GM12873 (cell line): ENCODE results near the gene SMIM33.

Experiments used
- CTCF ChIP-seq: IDR thresholded peaks from 2 replicates; pipeline ENCODE4 v1.5.1; 2012; ENCODE audit warnings: low read depth, mild to moderate bottlenecking, moderate library complexity, low read length, control low read depth; ENCODE audit not compliant: insufficient read depth; ENCODE audit errors: missing control alignments

Gene SMIM33

GRCh38 chr5:139501381-139501780 is 30.6 kb downstream of the SMIM33 start:
- TF ChIP-seq CTCF: no peak

GRCh38 chr5:139512786-139513390 is 42.1 kb downstream of the SMIM33 start:
- TF ChIP-seq CTCF: peak; percentile 25

DNA sequence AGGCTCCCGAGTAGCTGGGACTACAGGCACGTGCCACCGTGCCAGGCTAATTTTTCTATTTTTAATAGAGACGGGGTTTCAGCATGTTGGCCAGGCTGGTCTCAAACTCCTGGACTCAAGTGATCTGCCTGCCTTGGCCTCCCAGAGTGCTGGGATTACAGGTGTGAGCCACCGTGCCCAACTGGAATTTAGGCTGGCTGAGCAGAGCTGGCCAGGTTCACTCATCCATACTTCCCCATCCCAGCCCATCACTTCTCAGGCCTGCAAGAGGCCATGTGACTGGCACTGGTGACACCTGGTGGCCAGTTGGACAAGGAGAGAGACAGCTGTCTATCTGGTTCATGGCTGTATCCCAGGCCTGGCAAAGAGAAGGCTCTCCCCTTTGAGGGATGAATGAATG is 42.6 kb downstream of the SMIM33 start:
- peak; percentile 83 for TF ChIP-seq CTCF

- no peak for TF ChIP-seq CTCF
These were observed 43.2 kb downstream of the SMIM33 start for GRCh38 chr5:139513852-139514485.

DNA sequence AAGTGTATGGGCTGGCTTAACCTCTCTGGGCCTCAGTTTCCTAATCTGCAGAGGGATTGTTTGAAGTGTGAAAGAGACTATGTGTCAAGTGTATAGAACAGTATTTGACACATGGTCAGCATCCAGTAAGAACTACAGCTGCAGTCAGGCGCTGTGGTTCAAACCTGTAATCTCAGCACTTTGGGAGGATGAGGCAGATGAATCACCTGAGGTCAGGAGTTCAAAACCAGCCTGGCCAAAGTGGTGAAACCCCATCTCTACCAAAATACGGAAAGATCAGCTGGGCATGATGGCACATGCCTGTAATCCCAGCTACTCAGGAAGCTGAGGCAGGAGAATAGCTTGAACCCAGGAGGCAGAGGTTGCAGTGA is 43.7 kb downstream of the SMIM33 start:
- no peak for TF ChIP-seq CTCF

DNA sequence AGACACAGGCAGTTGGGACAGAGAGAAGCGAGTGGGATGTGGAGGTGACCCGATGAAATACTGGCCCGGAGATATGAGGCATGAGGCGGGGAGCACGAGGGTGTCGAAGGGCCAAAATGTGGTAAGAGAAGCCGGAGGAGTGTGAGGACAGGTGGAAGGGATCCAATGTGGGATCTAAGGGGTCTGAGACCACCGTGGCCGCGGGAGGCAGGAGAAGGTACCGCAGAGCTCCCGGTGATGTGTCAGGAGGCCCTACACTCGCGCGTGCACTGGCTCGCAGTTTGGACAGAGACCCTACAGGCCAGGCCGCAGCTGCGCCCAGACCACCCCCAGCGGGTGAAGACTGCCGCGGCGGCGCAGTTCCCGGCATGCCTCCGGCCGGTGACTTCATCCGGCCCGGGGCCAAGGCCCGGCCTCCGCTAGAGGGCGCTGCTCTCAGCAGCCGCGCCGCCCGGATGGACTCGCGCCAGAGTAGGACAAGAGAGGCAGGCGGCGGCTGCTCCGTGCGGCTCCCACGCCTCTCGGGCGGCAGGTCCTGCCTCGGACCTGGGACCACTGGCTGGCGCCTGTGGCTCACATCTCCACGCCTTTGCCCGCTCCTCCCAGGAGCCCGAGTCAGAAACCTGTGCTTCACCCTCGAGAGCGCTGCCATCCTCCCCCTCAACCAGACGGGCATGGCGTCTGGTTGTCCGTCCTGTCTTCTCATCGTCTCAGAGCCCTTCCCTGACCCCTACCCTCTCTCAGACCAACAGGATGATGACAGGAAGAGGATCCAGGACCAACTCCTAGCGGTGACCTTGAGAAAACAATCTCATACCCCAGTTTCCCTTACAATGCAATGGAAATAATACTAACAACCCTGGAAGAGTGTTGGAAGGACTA is 47.1 kb downstream of the SMIM33 start:
- TF ChIP-seq CTCF: peak; percentile 98
